Bronchial epithelial cell (primary cell): Measurements from ENCODE around the gene TCHH. TPM values are rescaled to one million over a fixed set of nuclear protein-coding genes. Genes with fewer than 3 reads are reported as not detected.

ENCODE experiments used
- DNase-seq: peaks from one replicate; pipeline ENCODE4 v3.0.0-alpha.2; 2010; ENCODE audit warnings: low read depth
- FAIRE-seq: peaks from 2 replicates; lab custom pipeline; 2011; peaks lifted over from hg19 to GRCh38; lab: Jason Lieb, UNC
- H3K27me3 ChIP-seq: 2 replicates; pipeline ENCODE4 v1.5.1; 2011; ENCODE audit warnings: low read length; ENCODE audit not compliant: control insufficient read depth, insufficient read depth
- H3K36me3 ChIP-seq: 2 replicates; pipeline ENCODE4 v1.5.1; 2011; ENCODE audit warnings: low read length; ENCODE audit not compliant: control insufficient read depth, insufficient read depth
- H3K4me3 ChIP-seq: 2 replicates; pipeline ENCODE4 v1.5.1; 2011; ENCODE audit warnings: mild to moderate bottlenecking, low read depth, low read length, control low read depth
- total RNA-seq: library from RNA; depleted of rRNA; stranded (reverse); fragments of >200 nt; gene quantifications from 2 replicates; pipeline ENCODE4 v1.2.1, GENCODE V29; 2014
- TF ChIP-seq, protein P1 (sequence below): IDR thresholded peaks from 2 replicates; pipeline ENCODE4 v1.5.1; 2011; ENCODE audit warnings: mild to moderate bottlenecking, moderate library complexity, low read length, control low read depth, inconsistent platforms; ENCODE audit not compliant: insufficient read depth, severe bottlenecking

The TCHH gene
- total RNA-seq, 1 donor from 2014 or later = under 0.01 TPM

DNA sequence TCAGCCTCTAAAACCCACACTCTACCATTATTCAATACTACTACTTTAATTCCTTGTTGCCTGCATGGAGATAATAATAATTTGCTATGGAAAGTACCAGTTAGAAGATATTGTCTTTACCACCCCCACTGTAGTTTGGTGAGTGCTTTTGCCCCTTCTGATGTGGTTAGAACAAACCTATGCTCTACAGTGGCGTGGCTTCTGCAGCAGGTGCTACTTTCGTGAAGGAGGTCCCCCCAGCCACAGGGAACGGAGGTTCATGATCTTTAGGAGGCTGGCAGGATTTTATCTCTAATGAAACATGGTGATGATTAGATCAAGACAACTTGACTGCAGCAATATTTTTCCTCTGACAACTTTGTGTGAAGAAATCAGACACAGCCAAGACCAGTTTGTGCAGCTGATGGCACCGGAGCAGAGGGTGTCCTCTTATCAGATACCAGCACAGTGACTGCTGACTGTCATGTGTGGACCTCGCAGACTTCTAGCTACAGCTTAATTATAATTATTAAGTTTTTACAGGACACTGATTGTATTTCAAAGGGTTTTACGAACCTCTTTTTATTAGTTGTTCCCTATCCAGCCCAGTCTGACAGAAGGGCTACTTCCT is 10.7 kb upstream of the TCHH start:
- TF ChIP-seq, protein P1, sequence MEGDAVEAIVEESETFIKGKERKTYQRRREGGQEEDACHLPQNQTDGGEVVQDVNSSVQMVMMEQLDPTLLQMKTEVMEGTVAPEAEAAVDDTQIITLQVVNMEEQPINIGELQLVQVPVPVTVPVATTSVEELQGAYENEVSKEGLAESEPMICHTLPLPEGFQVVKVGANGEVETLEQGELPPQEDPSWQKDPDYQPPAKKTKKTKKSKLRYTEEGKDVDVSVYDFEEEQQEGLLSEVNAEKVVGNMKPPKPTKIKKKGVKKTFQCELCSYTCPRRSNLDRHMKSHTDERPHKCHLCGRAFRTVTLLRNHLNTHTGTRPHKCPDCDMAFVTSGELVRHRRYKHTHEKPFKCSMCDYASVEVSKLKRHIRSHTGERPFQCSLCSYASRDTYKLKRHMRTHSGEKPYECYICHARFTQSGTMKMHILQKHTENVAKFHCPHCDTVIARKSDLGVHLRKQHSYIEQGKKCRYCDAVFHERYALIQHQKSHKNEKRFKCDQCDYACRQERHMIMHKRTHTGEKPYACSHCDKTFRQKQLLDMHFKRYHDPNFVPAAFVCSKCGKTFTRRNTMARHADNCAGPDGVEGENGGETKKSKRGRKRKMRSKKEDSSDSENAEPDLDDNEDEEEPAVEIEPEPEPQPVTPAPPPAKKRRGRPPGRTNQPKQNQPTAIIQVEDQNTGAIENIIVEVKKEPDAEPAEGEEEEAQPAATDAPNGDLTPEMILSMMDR = no peak
- H3K27me3 ChIP-seq = peaks cover 10% of the 10 kb centered on the region
- H3K36me3 ChIP-seq = no peaks in the 10 kb centered on the region
- no peak for DNase-seq
- FAIRE-seq = no peak
- H3K4me3 ChIP-seq = no peak overlapping the region

DNA sequence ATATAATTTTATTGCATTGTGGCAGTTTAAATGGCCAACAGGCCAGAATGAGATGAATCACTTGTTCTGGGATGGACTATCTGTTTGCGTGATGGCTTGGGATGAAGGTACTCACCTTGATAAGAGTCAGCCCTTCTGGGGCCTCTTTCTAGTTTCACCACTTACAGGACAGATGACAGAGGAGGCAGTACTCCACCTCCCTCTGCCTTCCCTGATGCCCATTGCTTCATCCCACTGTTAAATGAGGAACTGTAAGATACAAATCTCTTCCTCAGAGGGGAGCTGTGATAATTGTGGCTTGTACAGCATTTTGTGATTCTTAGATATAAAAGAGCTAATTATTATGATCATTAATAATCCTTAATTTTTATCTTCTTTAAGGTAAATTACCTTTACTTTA is 3.7 kb upstream of the TCHH start:
- no peaks in the 10 kb centered on the region for H3K36me3 ChIP-seq
- peaks cover 19% of the 10 kb centered on the region for H3K27me3 ChIP-seq
- TF ChIP-seq, protein P1 = no peak
- H3K4me3 ChIP-seq = no peak overlapping the region
- no peak for DNase-seq
- no peak for FAIRE-seq

DNA sequence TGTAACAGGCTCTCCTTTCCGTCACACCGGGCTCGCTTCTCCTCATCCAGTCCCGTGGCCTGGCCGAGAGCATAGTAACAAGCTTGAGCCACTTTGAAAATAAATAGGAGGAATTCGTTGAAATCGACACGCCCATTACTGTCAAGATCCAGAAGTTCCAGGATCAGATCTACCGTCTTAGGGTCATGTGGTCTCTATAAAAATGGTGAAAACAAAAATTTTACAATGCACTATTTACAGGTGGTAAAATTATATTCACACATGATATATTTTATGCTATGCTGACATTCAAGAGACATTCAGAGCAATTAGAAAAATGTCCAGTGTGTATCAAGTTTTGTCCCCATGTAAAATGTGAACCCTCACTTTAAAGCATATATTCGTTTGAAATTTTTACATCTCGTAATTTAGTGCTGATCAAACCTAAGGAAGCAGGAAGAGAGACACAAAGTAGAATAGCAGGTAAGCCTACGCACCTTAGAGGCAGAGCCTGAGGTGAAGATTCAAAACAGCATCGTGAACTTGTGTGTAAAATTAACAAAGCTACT is 2.3 kb downstream of the TCHH start:
- Histone ChIP-seq H3K4me3 (no peak overlapping the region), H3K36me3 (no peaks in the 10 kb centered on the region), H3K27me3 (peaks cover 55% of the 10 kb centered on the region)
- TF ChIP-seq, protein P1 = no peak
- FAIRE-seq (no peak), DNase-seq (no peak)

DNA sequence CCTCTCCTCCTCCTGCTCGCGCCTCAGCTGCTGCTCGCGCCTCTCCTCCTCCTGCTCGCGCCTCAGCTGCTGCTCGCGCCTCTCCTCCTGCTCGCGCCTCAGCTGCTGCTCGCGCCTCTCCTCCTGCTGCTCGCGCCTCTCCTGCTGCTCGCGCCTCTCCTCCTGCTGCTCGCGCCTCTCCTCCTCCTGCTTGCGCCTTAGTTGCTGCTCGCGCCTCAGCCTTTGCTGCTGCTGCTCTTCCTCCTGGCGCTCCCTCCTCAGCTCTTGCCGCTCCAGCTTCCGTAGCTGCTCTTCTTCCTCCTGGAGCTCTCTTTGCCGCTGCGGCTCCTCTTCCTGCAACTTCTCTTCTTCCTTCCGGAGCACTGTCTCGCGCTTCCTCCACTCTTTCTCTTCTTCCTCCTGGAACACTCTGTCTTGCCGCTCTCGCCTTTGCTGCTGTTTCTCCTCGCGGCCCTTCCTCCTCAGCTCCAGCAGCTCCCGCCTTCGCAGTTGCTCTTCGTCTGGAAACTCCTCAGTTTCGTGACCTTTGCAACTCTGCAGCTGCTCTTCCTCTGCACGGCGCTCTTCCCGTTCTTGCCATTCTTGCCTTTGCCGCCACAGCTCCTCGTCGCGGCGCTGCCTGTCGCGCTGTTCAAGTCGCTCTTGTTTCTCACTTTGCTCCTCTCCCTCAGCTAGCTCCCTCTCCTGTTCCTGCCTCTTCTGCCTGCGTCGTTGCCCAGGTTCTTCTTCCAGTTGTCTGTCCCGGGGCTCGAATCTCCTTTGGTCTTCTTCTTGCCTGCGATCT is 3.0 kb downstream of the TCHH start:
- no peaks in the 10 kb centered on the region for H3K36me3 ChIP-seq
- DNase-seq (no peak), FAIRE-seq (no peak)
- TF ChIP-seq, protein P1 = no peak
- H3K4me3 ChIP-seq = peak overlapping the region; percentile 13
- peaks cover 60% of the 10 kb centered on the region for H3K27me3 ChIP-seq

DNA sequence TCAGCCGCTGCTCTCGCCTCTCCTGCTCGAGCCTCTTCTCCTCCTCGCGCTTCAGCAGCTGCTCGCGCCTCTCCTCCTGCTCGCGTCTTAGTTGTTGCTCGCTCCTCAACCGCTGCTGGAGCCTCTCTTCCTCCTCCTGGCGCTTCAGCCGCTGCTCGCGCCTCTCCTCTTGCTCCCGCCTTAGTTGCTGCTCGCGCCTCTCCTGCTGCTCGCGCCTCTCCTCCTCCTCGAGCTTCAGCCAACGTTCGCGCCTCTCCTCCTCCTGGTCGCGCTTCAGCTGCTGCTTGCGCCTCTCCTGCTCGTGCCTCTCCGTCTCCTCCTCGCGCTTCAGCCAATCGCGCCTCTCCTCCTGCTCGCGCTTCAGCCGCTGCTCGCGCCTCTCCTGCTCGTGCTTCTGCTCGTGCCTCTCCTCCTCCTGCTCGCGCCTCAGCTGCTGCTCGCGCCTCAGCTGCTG is 3.7 kb downstream of the TCHH start:
- DNase-seq = no peak
- no peak for FAIRE-seq

More for the DNA sequence above, 3.7 kb downstream of the TCHH start:
- TF ChIP-seq, protein P1 = no peak
- H3K36me3 ChIP-seq = no peaks in the 10 kb centered on the region
- peak overlapping the region; percentile 38 for H3K4me3 ChIP-seq
- H3K27me3 ChIP-seq = peaks cover 60% of the 10 kb centered on the region
